Measurements from ENCODE around the gene NUDT13.

The NUDT13 gene

GRCh38 chr10:73167458-73167782 is 57.2 kb downstream of the NUDT13 start:
- DNase-seq = no peak

GRCh38 chr10:73167783-73168464 is 57.7 kb downstream of the NUDT13 start, which contains the start of the genes ECD and FAM149B1:
Gene ECD (minus strand): TSS chr10:73168008. CDS start chr10:73163937, 4,071 bp downstream.
Gene FAM149B1 (plus strand): TSS chr10:73168119. CDS start chr10:73168340, 221 bp downstream.
- DNase-seq = peak; percentile 31 to 92

GRCh38 chr10:73168465-73168803 is 58.2 kb downstream of the NUDT13 start:
- no peak for DNase-seq

GRCh38 chr10:73169320-73169719 is 59.1 kb downstream of the NUDT13 start:
- no peak for DNase-seq

- no peak for DNase-seq
These were observed 62.6 kb downstream of the NUDT13 start for GRCh38 chr10:73172867-73173266.

GRCh38 chr10:73174148-73174925 is 64.1 kb downstream of the NUDT13 start:
- DNase-seq = no peak

Data from cerebellar nuclear complex (tissue), 1 donor.